Trophoblast cell (in vitro differentiated cells and primary cell): ENCODE results near the gene CTCF.

Experiments used
- DNase-seq, 2 donors: peaks; one replicate each; pipeline ENCODE4 v3.0.0-alpha.2; 2016
- H2AFZ ChIP-seq: 2 replicates; pipeline ENCODE4 v1.6.1; 2013; ENCODE audit warnings: low read length, moderate library complexity, mild to moderate bottlenecking; ENCODE audit not compliant: insufficient read depth, poor library complexity
- H2AK5ac ChIP-seq: 2 replicates; pipeline ENCODE4 v1.6.1; 2013; ENCODE audit warnings: mild to moderate bottlenecking, low read length
- H2BK120ac ChIP-seq: 2 replicates; pipeline ENCODE4 v1.6.1; 2013; ENCODE audit warnings: low read length, mild to moderate bottlenecking, moderate library complexity; ENCODE audit not compliant: insufficient read depth, poor library complexity
- H2BK12ac ChIP-seq: 2 replicates; pipeline ENCODE4 v1.6.1; 2013; ENCODE audit warnings: mild to moderate bottlenecking, low read length, moderate library complexity
- H2BK5ac ChIP-seq: 2 replicates; pipeline ENCODE4 v1.6.1; 2013; ENCODE audit warnings: low read length, low read depth, moderate library complexity, mild to moderate bottlenecking; ENCODE audit not compliant: poor library complexity
- H3K14ac ChIP-seq: 2 replicates; pipeline ENCODE4 v1.6.1; 2013; ENCODE audit warnings: mild to moderate bottlenecking, low read length
- H3K18ac ChIP-seq: 2 replicates; pipeline ENCODE4 v1.6.1; 2013; ENCODE audit warnings: mild to moderate bottlenecking, low read length
- H3K23ac ChIP-seq: 2 replicates; pipeline ENCODE4 v1.6.1; 2013; ENCODE audit warnings: low read length
- H3K27ac ChIP-seq: 2 replicates; pipeline ENCODE4 v1.5.1; 2013; ENCODE audit warnings: low read depth, mild to moderate bottlenecking, inconsistent platforms, low read length, moderate library complexity
- H3K27me3 ChIP-seq: 2 replicates; pipeline ENCODE4 v1.6.1; 2013; ENCODE audit warnings: inconsistent platforms, mild to moderate bottlenecking, low read length, moderate library complexity; ENCODE audit not compliant: insufficient read depth
- H3K36me3 ChIP-seq, 2 experiments: 1 replicate in 1 of 2; 2 replicates in 1 of 2; pipeline ENCODE4 v1.6.1; 2013; ENCODE audit warnings: low read length in 2 of 2, mild to moderate bottlenecking in 2 of 2, moderate library complexity in 1 of 2; ENCODE audit not compliant: insufficient read depth in 2 of 2, control insufficient read depth in 1 of 2
- H3K4ac ChIP-seq: 2 replicates; pipeline ENCODE4 v1.6.1; 2013; ENCODE audit warnings: low read depth, mild to moderate bottlenecking, low read length, moderate library complexity
- H3K4me1 ChIP-seq, 2 experiments: 1 replicate in 1 of 2; 2 replicates in 1 of 2; pipeline ENCODE4 v1.6.1; 2013; ENCODE audit warnings: low read length in 2 of 2, mild to moderate bottlenecking in 2 of 2, moderate library complexity in 1 of 2; ENCODE audit not compliant: insufficient read depth in 2 of 2, control insufficient read depth in 1 of 2
- H3K4me2 ChIP-seq: 2 replicates; pipeline ENCODE4 v1.6.1; 2013; ENCODE audit warnings: inconsistent platforms, mild to moderate bottlenecking, low read length, moderate library complexity
- H3K4me3 ChIP-seq: 2 replicates; pipeline ENCODE4 v1.5.1; 2013; ENCODE audit warnings: mild to moderate bottlenecking, low read depth, low read length, inconsistent platforms
- H3K79me1 ChIP-seq: one replicate; pipeline ENCODE4 v1.6.1; 2013; ENCODE audit warnings: low read length
- H3K79me2 ChIP-seq: 2 replicates; pipeline ENCODE4 v1.6.1; 2013; ENCODE audit warnings: low read length, mild to moderate bottlenecking; ENCODE audit not compliant: control insufficient read depth, insufficient read depth, poor library complexity
- H3K9ac ChIP-seq: 2 replicates; pipeline ENCODE4 v1.6.1; 2013; ENCODE audit warnings: mild to moderate bottlenecking, low read length
- H3K9me3 ChIP-seq: 2 replicates; pipeline ENCODE4 v1.6.1; 2013; ENCODE audit warnings: low read depth, mild to moderate bottlenecking, control low read depth, inconsistent platforms, low read length; ENCODE audit not compliant: insufficient read depth
- H4K12ac ChIP-seq: 2 replicates; pipeline ENCODE4 v1.6.1; 2013; ENCODE audit warnings: low read depth, mild to moderate bottlenecking, low read length, moderate library complexity
- H4K8ac ChIP-seq: 2 replicates; pipeline ENCODE4 v1.6.1; 2013; ENCODE audit warnings: low read depth, mild to moderate bottlenecking, low read length, moderate library complexity
- H4K91ac ChIP-seq: one replicate; pipeline ENCODE4 v1.6.1; 2013; ENCODE audit warnings: low read depth, mild to moderate bottlenecking, low read length, moderate library complexity
- WGBS: extraction: QIAGEN DNeasy Blood & Tissue Kit; methylation state at CpG from one replicate; pipeline ENCODE4 v1.1.7; 2013; ENCODE audit warnings: missing lambda C conversion rate; ENCODE audit not compliant: insufficient read length, insufficient coverage; ENCODE audit errors: extremely low coverage; 5-methylcytosine and 5-hydroxymethylcytosine counted together

The CTCF gene

GRCh38 chr16:67528870-67529581 lies 33.3 kb upstream of the CTCF start:
- H3K79me2 ChIP-seq, result peaks cover 12% of the 10 kb centered on the region
- peak overlapping the region; percentile 13 for H3K4ac ChIP-seq
- peak overlapping the region; percentile 97 for H3K14ac ChIP-seq
- peak overlapping the region; percentile 71 for H2BK12ac ChIP-seq
- peaks cover 36 to 39% of the 10 kb centered on the region in 2 experiments for H3K4me1 ChIP-seq
- peak overlapping the region; percentile 88 for H2AFZ ChIP-seq
- peak overlapping the region; percentile 62 for H2BK120ac ChIP-seq
- H3K18ac ChIP-seq, result peak overlapping the region; percentile 95
- H4K8ac ChIP-seq, result peak overlapping the region; percentile 64
- peak overlapping the region; percentile 68 for H4K91ac ChIP-seq
- no peaks in the 10 kb centered on the region for H3K9me3 ChIP-seq
- peak; percentile 61 to 75 for DNase-seq
- peak overlapping the region; percentile 92 for H4K12ac ChIP-seq
- H3K23ac ChIP-seq, result no peak overlapping the region
- H3K79me1 ChIP-seq, result peaks cover 24% of the 10 kb centered on the region
- no peaks in the 10 kb centered on the region for H3K36me3 ChIP-seq
- H3K4me3 ChIP-seq, result peak overlapping the region; percentile 76
- H3K9ac ChIP-seq, result peak overlapping the region; percentile 3
- WGBS, result no CpG with 5 or more reads among the region's 65 CpGs
- peak overlapping the region; percentile 76 for H3K4me2 ChIP-seq
- peak overlapping the region; percentile 35 for H2BK5ac ChIP-seq
- H3K27ac ChIP-seq, result peak overlapping the region; percentile 39
- no peaks in the 10 kb centered on the region for H3K27me3 ChIP-seq
- peak overlapping the region; percentile 38 for H2AK5ac ChIP-seq

DNA sequence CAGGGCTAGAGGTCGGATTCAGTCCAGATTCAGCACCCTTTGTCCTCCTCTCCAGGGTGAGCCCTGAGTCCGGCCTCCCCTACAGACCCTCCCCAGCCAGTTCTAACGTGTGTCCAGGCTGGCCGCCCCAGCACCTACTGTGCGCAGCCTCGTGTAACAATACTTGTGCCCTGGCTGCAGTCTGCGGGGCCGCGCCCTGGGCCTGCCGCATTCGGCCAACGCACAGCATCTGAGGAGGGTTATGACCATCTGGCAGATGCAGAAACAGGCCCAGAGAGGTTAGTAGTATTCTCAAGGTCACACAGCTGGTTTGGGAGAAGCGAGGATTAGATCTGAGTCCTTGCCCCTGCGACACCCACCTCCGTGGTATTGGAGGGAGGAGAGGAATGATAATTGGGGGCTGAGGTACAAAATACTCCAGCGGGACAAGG lies 32.7 kb upstream of the CTCF start:
- H3K27me3 ChIP-seq, result no peaks in the 10 kb centered on the region
- H3K27ac ChIP-seq, result peak overlapping the region; percentile 39
- H2BK5ac ChIP-seq, result peak overlapping the region; percentile 35
- H3K79me1 ChIP-seq, result peaks cover 24% of the 10 kb centered on the region
- peak overlapping the region; percentile 13 for H3K4ac ChIP-seq
- H3K36me3 ChIP-seq, result no peaks in the 10 kb centered on the region
- DNase-seq, result no peak
- no CpG with 5 or more reads among the region's 16 CpGs for WGBS
- peak overlapping the region; percentile 95 for H3K18ac ChIP-seq
- H2BK120ac ChIP-seq, result peak overlapping the region; percentile 62
- peak overlapping the region; percentile 38 for H2AK5ac ChIP-seq
- peak overlapping the region; percentile 71 for H2BK12ac ChIP-seq
- H3K4me3 ChIP-seq, result peak overlapping the region; percentile 76
- peaks cover 36 to 39% of the 10 kb centered on the region in 2 experiments for H3K4me1 ChIP-seq
- H3K9me3 ChIP-seq, result no peaks in the 10 kb centered on the region
- H4K12ac ChIP-seq, result peak overlapping the region; percentile 92
- peak overlapping the region; percentile 64 for H4K8ac ChIP-seq
- peak overlapping the region; percentile 97 for H3K14ac ChIP-seq
- H4K91ac ChIP-seq, result peak overlapping the region; percentile 68
- peak overlapping the region; percentile 38 for H2AFZ ChIP-seq
- H3K23ac ChIP-seq, result no peak overlapping the region
- peaks cover 12% of the 10 kb centered on the region for H3K79me2 ChIP-seq
- peak overlapping the region; percentile 3 for H3K9ac ChIP-seq
- H3K4me2 ChIP-seq, result peak overlapping the region; percentile 76

GRCh38 chr16:67530013-67530939 lies 32.0 kb upstream of the CTCF start:
- H3K4me3 ChIP-seq, result peak overlapping the region; percentile 76
- peak overlapping the region; percentile 20 for H3K9ac ChIP-seq
- peak overlapping the region; percentile 71 for H2BK12ac ChIP-seq
- peaks cover 12% of the 10 kb centered on the region for H3K79me2 ChIP-seq
- peak overlapping the region; percentile 68 for H4K91ac ChIP-seq
- H3K36me3 ChIP-seq, result no peaks in the 10 kb centered on the region
- peak; percentile 65 to 70 for DNase-seq
- H3K79me1 ChIP-seq, result peaks cover 24% of the 10 kb centered on the region
- peak overlapping the region; percentile 13 for H3K4ac ChIP-seq
- peak overlapping the region; percentile 76 for H3K4me2 ChIP-seq
- H3K27ac ChIP-seq, result peak overlapping the region; percentile 39
- WGBS, result no CpG with 5 or more reads among the region's 48 CpGs
- H3K4me1 ChIP-seq, result peaks cover 32 to 35% of the 10 kb centered on the region in 2 experiments
- H3K14ac ChIP-seq, result peak overlapping the region; percentile 97
- peak overlapping the region; percentile 62 for H2BK120ac ChIP-seq
- H4K12ac ChIP-seq, result peak overlapping the region; percentile 92
- H3K23ac ChIP-seq, result no peak overlapping the region
- H2AFZ ChIP-seq, result peak overlapping the region; percentile 38
- H3K18ac ChIP-seq, result peak overlapping the region; percentile 95
- no peaks in the 10 kb centered on the region for H3K9me3 ChIP-seq
- H3K27me3 ChIP-seq, result no peaks in the 10 kb centered on the region
- H2AK5ac ChIP-seq, result peak overlapping the region; percentile 38
- peak overlapping the region; percentile 35 for H2BK5ac ChIP-seq
- H4K8ac ChIP-seq, result peak overlapping the region; percentile 64

DNA sequence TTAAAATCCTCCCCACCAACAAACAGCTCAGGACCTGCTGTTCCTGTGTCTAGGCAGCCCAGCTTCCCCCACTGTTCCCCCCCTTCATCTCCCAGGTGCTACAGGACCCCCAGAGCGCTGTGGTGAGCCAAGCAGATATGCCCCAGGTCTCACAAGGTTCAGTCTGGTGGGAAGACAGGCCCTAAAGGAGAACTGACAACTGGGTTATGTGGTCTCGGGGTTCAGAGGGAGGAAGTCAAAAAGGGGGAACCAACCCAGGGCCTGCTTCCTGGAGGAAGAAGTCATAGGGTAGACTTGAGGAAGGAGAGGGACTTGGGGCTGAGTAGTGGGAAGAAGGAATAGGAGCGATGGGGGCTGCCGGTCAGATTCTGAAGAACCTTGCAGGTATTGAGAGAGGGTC lies 31.1 kb upstream of the CTCF start:
- no peak overlapping the region for H2BK120ac ChIP-seq
- H3K79me1 ChIP-seq, result peaks cover 24% of the 10 kb centered on the region
- no CpG with 5 or more reads among the region's 4 CpGs for WGBS
- no peak overlapping the region for H2AFZ ChIP-seq
- no peak overlapping the region for H4K91ac ChIP-seq
- H3K27ac ChIP-seq, result no peak overlapping the region
- H3K36me3 ChIP-seq, result no peaks in the 10 kb centered on the region
- H3K9me3 ChIP-seq, result peaks cover 1% of the 10 kb centered on the region
- H4K12ac ChIP-seq, result no peak overlapping the region
- no peak overlapping the region for H2AK5ac ChIP-seq
- no peak overlapping the region for H3K14ac ChIP-seq
- peaks cover 24 to 27% of the 10 kb centered on the region in 2 experiments for H3K4me1 ChIP-seq
- no peak overlapping the region for H3K23ac ChIP-seq
- H3K27me3 ChIP-seq, result no peaks in the 10 kb centered on the region
- H2BK5ac ChIP-seq, result no peak overlapping the region
- H2BK12ac ChIP-seq, result no peak overlapping the region
- DNase-seq, result peak in 1 of 2 donors; percentile 9
- H3K4ac ChIP-seq, result no peak overlapping the region
- peaks cover 12% of the 10 kb centered on the region for H3K79me2 ChIP-seq
- H4K8ac ChIP-seq, result no peak overlapping the region
- H3K4me3 ChIP-seq, result no peak overlapping the region
- H3K18ac ChIP-seq, result no peak overlapping the region
- no peak overlapping the region for H3K4me2 ChIP-seq
- H3K9ac ChIP-seq, result no peak overlapping the region
